H1 (cell line): ENCODE data around the gene RELL2. TPM values are rescaled to one million over a fixed set of nuclear protein-coding genes. Genes with fewer than 3 reads are reported as not detected.

Experiments
- ASH2L ChIP-seq: fragments of 200-600, 300-600 bp; sonication (generic); IDR thresholded peaks from one replicate; pipeline ENCODE4 v1.7.1; 2017; ENCODE audit warnings: low read length
- FOSL1 ChIP-seq: IDR thresholded peaks from 2 replicates; pipeline ENCODE4 v1.6.1; 2011; ENCODE audit warnings: mild to moderate bottlenecking, low read depth, low read length, moderate library complexity; ENCODE audit not compliant: insufficient read depth
- HDAC6 ChIP-seq: IDR thresholded peaks from one replicate; pipeline ENCODE4 v1.7.1; 2012; ENCODE audit warnings: low read depth, mild to moderate bottlenecking, inconsistent platforms, low read length, moderate library complexity
- SIX5 ChIP-seq: IDR thresholded peaks from 2 replicates; pipeline ENCODE4 v1.6.1; 2011; ENCODE audit warnings: mild to moderate bottlenecking, low read depth, low read length
- YY1 ChIP-seq: IDR thresholded peaks from 2 replicates; pipeline ENCODE4 v1.6.1; 2011; ENCODE audit warnings: low read depth, mild to moderate bottlenecking, low read length
- polyA plus RNA-seq, 7 experiments: library from polyadenylated mRNA; depleted of rRNA in 3 of 7; stranded (reverse) in 5 of 7; unstranded in 2 of 7; fragments of >200 nt in 5 of 7; fragments of 200-250 nt in 2 of 7; gene quantifications; 1 replicate in 5 of 7; 2 replicates in 1 of 7; 4 replicates in 1 of 7; pipeline versions ENCODE4 v1.2.1 to v1.2.3, GENCODE V29; 2011 to 2013; ENCODE audit warnings: missing spikeins in 2 of 7, mixed read lengths in 2 of 7
- total RNA-seq: library from RNA; stranded (reverse); fragmentation: NEBNext Ultra II Directional; extraction: Animal tissue kit (Norgen Biotek cat#: 25700); gene quantifications from 2 replicates; pipeline ENCODE4 v1.2.1, GENCODE V29; 2021

Gene RELL2
- total and polyA plus RNA-seq, 2 of the 8 experiments (the other 6 are each of a cell fraction or from before 2014, with no cell fraction given): 18.6 to 23.7 TPM

DNA sequence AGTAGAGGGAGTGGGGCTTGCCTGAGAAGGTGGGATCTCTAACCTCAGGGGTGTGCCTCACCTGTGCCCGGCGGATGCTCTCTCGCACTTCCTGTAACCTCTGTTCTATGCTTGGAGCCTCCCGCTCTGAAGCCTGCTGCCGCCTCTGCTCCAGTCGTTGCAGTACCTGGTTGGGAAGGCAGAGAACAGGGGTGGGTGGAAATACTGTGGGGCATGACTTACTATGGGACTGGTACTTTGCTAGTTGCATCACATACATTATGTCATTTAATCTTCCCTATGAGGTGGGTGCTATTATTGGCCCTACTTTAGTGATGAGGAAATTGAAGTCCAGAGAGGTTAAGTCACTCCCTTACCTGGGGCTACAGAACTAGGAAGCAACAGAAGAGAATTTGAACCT, 9.2 kb downstream of the RELL2 start (continued):
- no peak for TF ChIP-seq ASH2L
- no peak for TF ChIP-seq SIX5
- TF ChIP-seq FOSL1: no peak
- TF ChIP-seq HDAC6: no peak
- no peak for TF ChIP-seq YY1
